ENCODE data around the gene KRT79. TPM values are rescaled to one million over a fixed set of nuclear protein-coding genes. Genes with fewer than 3 reads are reported as not detected.

KRT79 gene
- total RNA-seq, 4 donors from 2014 or later, result not detected

DNA sequence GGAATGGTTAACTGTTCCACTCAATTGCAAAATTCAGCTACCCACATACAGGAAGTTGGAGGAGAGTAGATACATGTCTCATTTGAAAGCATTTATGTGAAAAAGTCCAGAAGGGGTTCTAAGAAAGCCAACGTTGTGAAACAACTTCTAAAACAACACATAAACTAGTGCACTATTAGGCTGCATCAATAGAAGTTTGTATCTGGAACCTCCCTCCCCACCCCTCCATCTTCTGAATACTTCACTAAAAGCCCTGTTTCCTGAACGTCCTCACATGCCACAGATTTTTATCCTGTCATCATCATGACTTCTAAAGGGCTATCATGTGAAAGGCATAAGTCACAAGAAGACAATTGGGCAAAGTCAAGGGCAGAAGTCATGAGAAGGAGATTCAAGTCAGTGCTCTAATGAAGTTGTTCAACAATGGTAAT lies 5.5 kb downstream of the KRT79 start:
- Histone ChIP-seq H3K9me3 (no peaks in the 10 kb centered on the region), H3K4me1 (no peaks in the 10 kb centered on the region), H3K4me3 (no peak overlapping the region), H3K27me3 (no peaks in the 10 kb centered on the region), H3K36me3 (no peaks in the 10 kb centered on the region), H3K27ac (replicated peaks in 1 of 4) (no peak overlapping the region)
- WGBS, result 54% methylated on average over 2 of the region's 2 CpGs
- TF ChIP-seq, protein P1, sequence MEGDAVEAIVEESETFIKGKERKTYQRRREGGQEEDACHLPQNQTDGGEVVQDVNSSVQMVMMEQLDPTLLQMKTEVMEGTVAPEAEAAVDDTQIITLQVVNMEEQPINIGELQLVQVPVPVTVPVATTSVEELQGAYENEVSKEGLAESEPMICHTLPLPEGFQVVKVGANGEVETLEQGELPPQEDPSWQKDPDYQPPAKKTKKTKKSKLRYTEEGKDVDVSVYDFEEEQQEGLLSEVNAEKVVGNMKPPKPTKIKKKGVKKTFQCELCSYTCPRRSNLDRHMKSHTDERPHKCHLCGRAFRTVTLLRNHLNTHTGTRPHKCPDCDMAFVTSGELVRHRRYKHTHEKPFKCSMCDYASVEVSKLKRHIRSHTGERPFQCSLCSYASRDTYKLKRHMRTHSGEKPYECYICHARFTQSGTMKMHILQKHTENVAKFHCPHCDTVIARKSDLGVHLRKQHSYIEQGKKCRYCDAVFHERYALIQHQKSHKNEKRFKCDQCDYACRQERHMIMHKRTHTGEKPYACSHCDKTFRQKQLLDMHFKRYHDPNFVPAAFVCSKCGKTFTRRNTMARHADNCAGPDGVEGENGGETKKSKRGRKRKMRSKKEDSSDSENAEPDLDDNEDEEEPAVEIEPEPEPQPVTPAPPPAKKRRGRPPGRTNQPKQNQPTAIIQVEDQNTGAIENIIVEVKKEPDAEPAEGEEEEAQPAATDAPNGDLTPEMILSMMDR (IDR thresholded peaks at IDR 0.05), result no peak
- TF ChIP-seq POLR2A (IDR thresholded peaks at IDR 0.05; ENCODE audit: low read depth) (no peak), POLR2AphosphoS5 (IDR thresholded peaks at IDR 0.05) (no peak), EP300 (IDR thresholded peaks at IDR 0.05) (no peak)
- intact Hi-C loops (cut with DNase I), result no loop called here
- DNase-seq (ENCODE audit: extremely low spot score), result no peak

DNA sequence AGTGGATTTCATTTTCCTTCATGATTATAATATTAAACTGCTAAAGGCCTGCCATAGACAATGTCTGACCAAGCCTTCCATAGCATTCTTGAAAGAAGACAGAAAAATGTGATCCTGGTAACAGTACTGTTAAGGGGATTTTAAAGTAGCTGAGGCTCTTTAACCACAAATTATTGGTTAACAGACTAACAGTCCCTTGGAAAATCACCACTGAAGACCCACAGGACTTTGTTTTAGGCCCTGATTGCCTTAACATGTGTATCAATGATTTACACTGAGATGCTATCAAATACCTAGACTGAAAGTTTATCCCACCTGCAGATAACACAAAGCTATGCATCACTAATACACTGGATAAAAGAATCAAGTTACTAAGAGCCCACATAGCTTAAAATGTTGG lies 6.0 kb downstream of the KRT79 start:
- Histone ChIP-seq H3K36me3 (no peaks in the 10 kb centered on the region), H3K9me3 (no peaks in the 10 kb centered on the region), H3K4me1 (no peaks in the 10 kb centered on the region), H3K4me3 (no peak overlapping the region), H3K27ac (replicated peaks in 1 of 4) (no peak overlapping the region), H3K27me3 (no peaks in the 10 kb centered on the region)
- intact Hi-C loops (cut with DNase I), result no loop called here
- DNase-seq (ENCODE audit: extremely low spot score), result no peak
- no peak for TF ChIP-seq EP300 (IDR thresholded peaks at IDR 0.05)
- TF ChIP-seq, protein P1 (IDR thresholded peaks at IDR 0.05), result no peak
- TF ChIP-seq POLR2AphosphoS5 (IDR thresholded peaks at IDR 0.05), result no peak
- TF ChIP-seq POLR2A (IDR thresholded peaks at IDR 0.05; ENCODE audit: low read depth), result no peak

DNA sequence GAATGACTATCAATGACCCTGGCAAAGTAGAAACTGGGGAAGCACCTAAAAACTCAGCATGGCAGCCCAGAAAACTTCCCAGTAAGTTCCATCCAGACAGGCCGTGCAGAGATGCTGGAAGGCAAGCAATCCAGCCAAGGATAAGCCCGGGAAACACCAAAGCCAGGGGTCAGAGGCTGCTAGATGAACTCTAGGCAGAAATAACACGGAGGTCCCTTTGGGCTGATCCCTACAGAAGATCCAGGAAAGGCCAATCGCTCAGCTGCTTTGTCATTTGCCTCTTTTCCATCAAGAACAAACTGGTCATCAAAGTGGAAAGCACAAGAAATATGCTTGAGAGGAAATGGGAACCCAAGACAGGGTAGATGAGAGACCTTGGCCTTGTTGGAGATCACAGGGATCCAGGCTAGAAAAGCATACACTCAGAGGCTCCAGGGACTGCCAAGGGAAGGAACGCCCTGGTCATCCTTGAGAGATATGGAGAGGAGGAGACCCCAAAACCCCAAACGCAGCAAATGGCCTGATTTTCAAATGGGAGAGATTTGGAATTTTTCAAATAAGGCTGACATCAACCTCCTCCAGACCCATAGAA lies 6.5 kb downstream of the KRT79 start:
- Histone ChIP-seq H3K27me3 (no peaks in the 10 kb centered on the region), H3K36me3 (no peaks in the 10 kb centered on the region), H3K4me3 (no peak overlapping the region), H3K9me3 (no peaks in the 10 kb centered on the region), H3K4me1 (no peaks in the 10 kb centered on the region), H3K27ac (replicated peaks in 1 of 4) (no peak overlapping the region)
- no peak for DNase-seq (ENCODE audit: extremely low spot score)
- 75% methylated on average over 6 of the region's 6 CpGs for WGBS
- TF ChIP-seq POLR2AphosphoS5 (IDR thresholded peaks at IDR 0.05) (no peak), POLR2A (IDR thresholded peaks at IDR 0.05; ENCODE audit: low read depth) (no peak)
- intact Hi-C loops (cut with DNase I), result no loop called here

DNA sequence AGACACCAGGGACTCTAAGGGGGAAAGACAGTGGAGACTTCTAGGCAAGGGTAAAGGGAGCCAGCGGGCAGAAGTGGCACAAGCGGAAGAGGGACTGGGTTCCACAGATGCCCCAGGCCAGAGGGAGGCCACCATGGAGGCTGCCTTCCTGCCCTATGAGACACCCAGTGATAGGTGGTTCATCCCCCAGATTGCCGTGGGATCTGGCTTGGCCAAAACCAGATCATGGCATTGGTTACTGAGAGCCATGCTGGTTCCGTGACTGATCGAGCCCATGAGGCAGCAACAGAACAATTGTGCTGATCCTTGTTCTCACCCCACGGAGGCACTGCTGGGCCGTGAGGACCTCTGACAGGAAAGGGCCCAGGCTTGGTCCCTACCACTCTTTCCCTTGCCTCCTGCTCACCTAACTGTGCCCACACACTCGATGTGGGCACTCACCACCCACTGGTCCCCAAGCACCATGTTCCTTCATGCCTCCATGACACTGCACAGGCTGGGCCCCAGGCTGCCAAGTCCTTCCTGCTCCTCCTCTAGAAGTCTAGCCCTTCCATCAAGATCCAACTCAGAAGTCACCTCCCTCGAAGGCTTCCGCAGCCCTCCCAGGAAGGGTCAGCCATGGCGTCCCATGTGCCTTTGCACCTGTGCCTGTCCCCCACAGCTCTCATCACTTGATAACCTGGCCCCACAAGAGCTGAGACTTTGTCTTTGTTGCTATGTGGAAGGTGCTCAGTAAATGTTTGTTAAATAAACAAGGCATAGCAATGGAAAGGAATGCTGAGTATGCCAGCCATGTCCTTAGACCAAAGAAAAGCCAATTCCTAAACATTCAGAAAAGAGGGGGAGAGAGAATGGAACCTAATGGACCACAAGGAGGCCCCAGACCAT lies 7.3 kb downstream of the KRT79 start:
- Histone ChIP-seq H3K9me3 (no peaks in the 10 kb centered on the region), H3K27me3 (no peaks in the 10 kb centered on the region), H3K4me3 (no peak overlapping the region), H3K4me1 (peaks cover 0 to 7% (median 4%) of the 10 kb centered on the region in 4 donors), H3K36me3 (no peaks in the 10 kb centered on the region), H3K27ac (replicated peaks in 1 of 4) (no peak overlapping the region)
- DNase-seq (ENCODE audit: extremely low spot score), result no peak
- intact Hi-C loops (cut with DNase I), result no loop called here
- 89% methylated on average over 11 of the region's 11 CpGs for WGBS
- TF ChIP-seq EP300 (IDR thresholded peaks at IDR 0.05) (no peak), POLR2A (IDR thresholded peaks at IDR 0.05; ENCODE audit: low read depth) (no peak), POLR2AphosphoS5 (IDR thresholded peaks at IDR 0.05) (no peak)
- TF ChIP-seq, protein P1 (IDR thresholded peaks at IDR 0.05), result no peak

DNA sequence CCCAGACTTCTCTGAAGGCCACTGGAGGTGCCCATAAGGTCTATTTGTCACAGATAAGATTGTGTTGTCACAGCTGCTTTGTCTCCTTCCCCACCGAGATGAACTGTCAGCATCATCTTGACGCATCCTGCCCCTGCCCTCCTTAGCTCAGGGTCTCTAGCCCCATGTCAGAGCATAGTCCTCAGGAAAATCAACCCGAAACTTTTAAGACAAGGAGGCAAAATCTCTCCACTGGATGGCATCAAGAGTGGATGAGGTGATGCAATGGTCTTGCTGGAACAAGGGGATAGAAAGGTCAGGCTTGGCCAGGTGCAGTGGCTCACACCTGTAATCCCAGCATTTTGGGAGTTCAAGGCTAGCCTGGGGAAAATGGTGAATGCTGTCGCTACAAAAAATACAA lies 8.2 kb downstream of the KRT79 start:
- Histone ChIP-seq H3K4me1 (peaks cover 0 to 8% (median 4%) of the 10 kb centered on the region in 4 donors), H3K27ac (replicated peaks in 1 of 4) (no peak overlapping the region), H3K9me3 (no peaks in the 10 kb centered on the region), H3K27me3 (no peaks in the 10 kb centered on the region), H3K4me3 (no peak overlapping the region), H3K36me3 (no peaks in the 10 kb centered on the region)
- intact Hi-C loops (cut with DNase I), result no loop called here
- no peak for DNase-seq (ENCODE audit: extremely low spot score)
- 82% methylated on average over 4 of the region's 4 CpGs for WGBS
- TF ChIP-seq, protein P1 (IDR thresholded peaks at IDR 0.05), result no peak
